Measurements from ENCODE around the gene IFI27L2.

DNA sequence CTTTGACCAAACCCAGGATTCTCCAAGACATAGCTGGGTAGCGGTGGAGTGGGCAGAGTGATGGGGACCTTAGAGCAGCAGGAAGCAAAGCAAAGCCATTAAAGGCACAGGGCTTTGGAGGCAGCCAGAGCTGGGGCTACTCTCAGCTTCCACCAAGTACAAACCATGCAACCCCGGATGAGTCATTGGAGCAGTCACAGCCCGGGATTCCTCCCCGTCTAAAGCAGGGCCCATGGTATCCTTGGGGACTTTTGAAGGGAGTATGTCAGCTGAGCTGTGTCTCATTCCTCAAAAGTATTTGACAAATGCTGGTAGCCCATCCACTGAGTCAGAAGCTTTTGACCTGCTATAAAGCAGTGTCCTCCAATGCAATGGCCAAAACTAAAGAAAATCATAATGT is 28.6 kb downstream of the IFI27L2 start:
- TF ChIP-seq POLR2A (IDR thresholded peaks at IDR 0.05; ENCODE audit: low read depth, low read length): no peak
- TF ChIP-seq TAF1 (IDR thresholded peaks at IDR 0.05; ENCODE audit: borderline replicate concordance, low read depth, low read length): no peak
- no peak for TF ChIP-seq POLR2AphosphoS5 (IDR thresholded peaks at IDR 0.05; ENCODE audit: low read depth, low read length)
